Measurements from ENCODE around the gene TUBE1. TPM values are rescaled to one million over a fixed set of nuclear protein-coding genes. Genes with fewer than 3 reads are reported as not detected.

Gene TUBE1
- total RNA-seq, 1 experiment from 2014 or later = 11.6 TPM

GRCh38 chr6:112109262-112109661 is 22.0 kb upstream of the TUBE1 start:
- no peak overlapping the region for H3K23ac ChIP-seq (ENCODE audit: insufficient read length, low read depth, low read length)
- H3K27ac ChIP-seq (ENCODE audit: insufficient read length, low read depth, low read length) = no peak overlapping the region
- H3K4ac ChIP-seq (ENCODE audit: low read depth, low read length) = no peak overlapping the region
- no peak overlapping the region for H2AFZ ChIP-seq (ENCODE audit: low read length)
- DNase-seq = no peak
- H2BK15ac ChIP-seq (ENCODE audit: low read depth, low read length) = no peak overlapping the region
- H2AK5ac ChIP-seq (ENCODE audit: insufficient read length, low read length) = no peak overlapping the region
- H4K20me1 ChIP-seq (ENCODE audit: control insufficient read depth, insufficient read depth, insufficient read length) = no peaks in the 10 kb centered on the region
- H2BK120ac ChIP-seq (ENCODE audit: low read depth, low read length, poor library complexity, severe bottlenecking) = no peak overlapping the region
- Mint-ChIP-seq H3K4me1 (no peaks in the 10 kb centered on the region), H3K36me3 (ENCODE audit: insufficient read depth in 1 of 3, low read depth in 3 of 3) (peaks cover 0 to 6% (median 2%) of the 10 kb centered on the region in 3 experiments; a peak in 3 of 7 replicates), H3K27ac (0 out of 7 replicates have a peak overlapping the region, but pooled peaks of 1 of the 3 experiments have one; percentile 10), H3K9me3 (peaks cover 5 to 8% of the 10 kb centered on the region in 2 experiments; a peak in 4 of 5 replicates), H3K27me3 (ENCODE audit: low read depth) (no peaks in the 10 kb centered on the region), H3K4me3 (no peak overlapping the region)
- H2BK12ac ChIP-seq (ENCODE audit: insufficient read length, low read depth, low read length) = no peak overlapping the region
- no peak overlapping the region for H2BK5ac ChIP-seq (ENCODE audit: insufficient read length, low read length)
- H4K5ac ChIP-seq (ENCODE audit: insufficient read length, low read depth, low read length) = no peak overlapping the region
- H3K56ac ChIP-seq (ENCODE audit: insufficient read length, low read depth, low read length) = no peak overlapping the region
- no peak overlapping the region for H4K91ac ChIP-seq (ENCODE audit: insufficient read length, low read depth, low read length)
- H3K79me2 ChIP-seq (ENCODE audit: insufficient read depth, low read length) = no peaks in the 10 kb centered on the region
- H4K8ac ChIP-seq (replicated peaks; ENCODE audit: insufficient read length, low read depth, low read length) = no peak overlapping the region
- H3T11ph ChIP-seq (ENCODE audit: low read length) = no peak overlapping the region
- no peaks in the 10 kb centered on the region for H3K27me3 ChIP-seq (ENCODE audit: insufficient read depth, low read length)
- no peak overlapping the region for H3K4me2 ChIP-seq (ENCODE audit: insufficient read depth, insufficient read length, low read length)
- no peak overlapping the region for H3K18ac ChIP-seq (ENCODE audit: insufficient read length, low read depth, low read length)
- WGBS (ENCODE audit: extremely low coverage, insufficient read length, low lambda C conversion rate) = no CpG with 5 or more reads among the region's 9 CpGs
- no peak overlapping the region for H3K14ac ChIP-seq (ENCODE audit: insufficient read depth, low read length)
- H2BK20ac ChIP-seq (ENCODE audit: low read depth, low read length, poor library complexity, severe bottlenecking) = no peak overlapping the region
- H3K9me3 ChIP-seq (ENCODE audit: control insufficient read depth, low read depth, low read length) = no peaks in the 10 kb centered on the region
- no peaks in the 10 kb centered on the region for H3K23me2 ChIP-seq (ENCODE audit: insufficient read length, low read depth, low read length, poor library complexity, severe bottlenecking)
- H3K4me1 ChIP-seq (ENCODE audit: insufficient read depth, low read length) = no peaks in the 10 kb centered on the region
- no peaks in the 10 kb centered on the region for H3K79me1 ChIP-seq (ENCODE audit: insufficient read depth, low read depth, low read length, poor library complexity, severe bottlenecking)
- TF ChIP-seq CTCF (conservative IDR thresholded peaks at IDR 0.05) = no peak
- H3K9ac ChIP-seq (ENCODE audit: extremely low read depth, insufficient read length, low read length) = no peak overlapping the region

Measured in H9 (cell line).